GM19043 (cell line): ENCODE measurements around the gene TOX2.

Source experiments
- ATAC-seq: cut with Tn5 transposase; IDR thresholded peaks from one replicate; pipeline ENCODE4 v1.9.1; 2021; ENCODE audit warnings: low read depth; ENCODE audit not compliant: unreplicated experiment

The TOX2 gene

DNA sequence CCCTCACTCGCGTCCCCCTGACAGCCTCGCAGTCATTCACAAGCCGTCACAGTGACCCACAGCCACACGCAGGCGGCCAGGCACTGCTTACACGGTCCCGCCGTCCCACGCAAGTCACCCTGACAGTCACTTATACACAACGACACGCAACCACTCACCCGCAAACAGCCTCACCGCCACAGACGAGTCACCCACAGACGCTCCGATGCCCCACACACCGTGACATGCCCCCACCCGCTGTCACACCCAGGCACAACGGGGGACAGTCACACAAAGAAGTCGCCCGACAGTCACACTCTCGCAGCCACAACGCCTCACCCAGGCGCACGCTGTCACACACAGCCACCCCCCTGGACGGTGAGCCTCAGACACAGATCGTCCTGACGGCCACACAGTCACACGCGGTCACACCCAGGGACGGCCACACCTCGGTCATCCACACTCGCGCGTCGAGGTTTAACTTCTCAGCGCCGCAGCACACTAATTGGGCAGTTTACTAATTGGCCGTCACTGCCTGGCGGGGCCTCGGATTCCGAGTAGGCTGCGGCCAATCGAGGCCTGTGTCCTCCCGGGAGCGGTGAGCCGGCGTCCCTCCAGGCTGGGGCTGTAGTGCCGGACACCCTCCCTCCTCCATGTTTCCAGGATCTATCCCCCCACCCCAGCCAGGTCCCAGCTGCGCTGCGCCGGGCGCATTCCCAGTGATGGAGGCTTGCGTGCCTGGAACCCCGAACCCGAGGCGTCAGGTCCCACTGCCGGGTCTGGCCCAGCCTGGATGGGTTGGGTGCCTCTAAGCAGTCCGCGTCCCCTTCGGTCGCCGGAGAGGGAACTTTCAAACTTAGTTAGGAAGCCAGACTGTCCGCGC lies 790 bp downstream of the TOX2 start:
- no peak for ATAC-seq

DNA sequence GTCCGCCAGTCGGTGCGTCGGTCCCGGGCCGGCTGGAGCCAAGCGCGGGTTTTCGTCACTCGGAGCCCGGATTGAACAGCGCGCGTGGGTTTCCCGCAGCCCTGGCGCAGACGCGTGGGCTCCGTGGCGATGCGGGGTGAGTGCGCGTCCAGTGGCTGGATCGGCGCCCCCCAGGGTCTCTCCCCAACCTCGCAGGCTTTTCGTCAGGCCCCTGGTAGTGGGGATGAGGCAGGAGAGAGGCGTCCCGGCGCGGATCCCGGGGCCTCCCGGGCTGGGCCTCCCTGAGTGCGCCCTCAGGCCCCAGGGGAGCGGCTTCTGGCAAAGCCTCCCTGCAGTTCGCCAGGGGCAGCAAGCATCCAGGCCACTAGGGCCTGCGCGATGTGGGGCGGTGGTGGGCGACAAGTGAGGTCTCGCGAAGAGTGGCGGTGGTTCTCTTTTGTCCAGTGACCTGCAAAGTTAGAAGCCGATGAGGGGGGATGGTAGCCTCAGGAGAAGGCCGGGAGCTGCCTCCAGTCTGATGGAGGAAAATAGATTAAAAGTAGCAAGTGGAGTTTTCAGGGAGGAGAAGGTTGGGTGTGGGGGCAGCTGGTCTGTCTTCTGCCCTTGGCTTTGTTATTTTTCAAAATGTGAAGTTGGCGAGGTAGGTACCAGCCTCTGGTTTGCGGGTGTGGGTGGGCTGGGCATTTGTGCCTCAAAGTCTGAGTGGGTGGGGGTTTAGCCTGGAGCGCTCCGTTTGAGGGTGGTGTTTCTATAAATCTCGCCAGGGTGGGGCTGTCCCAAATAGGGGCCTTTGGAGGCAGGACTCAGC lies 1.6 kb downstream of the TOX2 start:
- no peak for ATAC-seq

DNA sequence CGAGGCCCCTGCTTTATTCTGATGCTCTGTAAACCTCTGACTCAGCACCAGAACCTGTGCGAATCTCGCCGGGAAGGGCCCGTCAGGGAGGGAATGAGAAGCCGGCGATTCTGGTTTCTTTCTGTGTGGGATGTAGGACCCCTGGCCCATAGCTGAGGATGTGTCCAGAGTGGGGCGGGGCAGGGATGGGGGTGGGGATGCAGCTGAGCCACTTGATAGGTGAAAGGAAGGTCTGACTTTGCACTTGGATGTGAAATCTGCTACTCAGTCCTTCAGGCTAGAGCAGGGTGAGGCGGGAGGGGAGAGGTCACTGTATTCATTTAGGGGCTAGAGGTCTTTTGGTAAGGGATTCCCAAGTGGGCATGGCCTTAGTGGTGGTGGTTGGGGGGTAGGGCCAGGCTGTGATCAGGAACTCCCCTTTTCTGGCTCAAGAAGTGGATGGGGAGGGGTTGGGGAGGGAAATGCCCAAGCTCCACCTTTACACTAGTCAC lies 2.3 kb downstream of the TOX2 start:
- no peak for ATAC-seq

DNA sequence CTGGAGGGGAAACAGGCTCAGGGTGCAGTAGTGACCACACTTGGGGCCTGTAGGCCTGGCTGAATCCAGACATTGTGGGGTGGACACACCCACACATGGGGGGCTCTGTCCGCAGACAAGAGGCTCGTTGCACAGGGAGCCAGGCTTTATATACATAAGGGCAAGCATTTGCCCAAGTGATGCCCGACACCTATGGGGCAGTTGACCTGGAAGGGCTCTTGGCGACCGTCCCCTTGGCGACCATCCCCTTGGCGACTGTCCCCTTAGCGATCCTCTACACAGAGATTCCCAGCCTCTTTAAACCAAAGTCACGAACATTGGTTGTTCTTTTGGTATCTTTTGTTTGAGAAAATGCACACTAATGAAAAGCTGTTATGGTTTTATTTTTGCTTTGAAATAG lies 2.7 kb downstream of the TOX2 start:
- ATAC-seq = no peak

DNA sequence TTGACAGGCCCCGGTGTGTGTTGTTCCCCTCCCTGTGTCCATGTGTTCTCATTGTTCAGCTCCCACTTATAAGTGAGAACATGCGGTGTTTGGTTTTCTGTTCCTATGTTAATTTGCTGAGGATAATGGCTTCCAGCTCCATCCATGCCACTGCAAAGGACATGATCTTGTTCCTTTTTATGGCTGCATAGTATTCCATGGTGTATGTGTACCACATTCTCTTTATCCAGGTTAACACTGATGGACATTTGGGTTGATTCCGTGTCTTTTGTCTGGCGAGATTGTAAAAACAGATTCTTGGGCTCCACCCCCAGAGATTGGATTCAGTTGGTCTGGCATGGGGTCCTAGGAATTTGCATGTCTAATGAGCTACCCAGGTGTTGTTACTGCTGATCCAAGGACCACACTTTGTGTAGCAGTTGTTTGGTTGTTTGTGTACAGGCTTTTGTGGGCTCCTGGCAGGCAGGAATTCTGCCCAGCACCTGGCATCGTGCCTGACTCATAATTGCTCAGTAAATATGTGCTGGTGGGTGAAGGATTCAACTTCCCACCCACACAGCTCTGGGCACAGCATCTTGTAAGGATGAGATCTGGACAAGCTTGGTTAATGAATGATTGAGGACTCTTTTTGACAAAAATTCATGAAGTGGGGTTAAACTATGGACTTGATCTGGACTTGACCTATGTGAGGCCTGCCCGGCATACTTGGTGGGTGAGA lies 5.2 kb downstream of the TOX2 start:
- ATAC-seq = no peak

DNA sequence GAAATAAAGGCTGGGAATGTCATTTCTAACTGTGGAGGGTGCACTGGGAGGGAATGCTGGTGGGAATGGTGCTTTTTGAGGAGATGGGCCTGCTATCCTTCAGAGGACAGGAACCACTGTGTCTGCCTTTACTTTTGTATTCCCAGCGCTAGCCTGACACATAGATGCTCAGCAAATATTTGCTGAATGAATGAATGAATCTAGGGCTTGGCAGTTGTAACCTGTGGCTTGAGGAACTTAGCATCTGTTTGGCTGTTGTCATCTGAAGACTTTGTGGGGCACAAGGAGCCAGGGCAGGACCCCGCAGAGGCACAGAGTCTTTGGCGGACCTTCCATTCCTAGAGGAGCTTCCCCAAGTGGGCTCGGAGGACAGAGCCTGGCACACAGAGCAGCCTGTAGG lies 6.1 kb downstream of the TOX2 start:
- ATAC-seq = no peak

DNA sequence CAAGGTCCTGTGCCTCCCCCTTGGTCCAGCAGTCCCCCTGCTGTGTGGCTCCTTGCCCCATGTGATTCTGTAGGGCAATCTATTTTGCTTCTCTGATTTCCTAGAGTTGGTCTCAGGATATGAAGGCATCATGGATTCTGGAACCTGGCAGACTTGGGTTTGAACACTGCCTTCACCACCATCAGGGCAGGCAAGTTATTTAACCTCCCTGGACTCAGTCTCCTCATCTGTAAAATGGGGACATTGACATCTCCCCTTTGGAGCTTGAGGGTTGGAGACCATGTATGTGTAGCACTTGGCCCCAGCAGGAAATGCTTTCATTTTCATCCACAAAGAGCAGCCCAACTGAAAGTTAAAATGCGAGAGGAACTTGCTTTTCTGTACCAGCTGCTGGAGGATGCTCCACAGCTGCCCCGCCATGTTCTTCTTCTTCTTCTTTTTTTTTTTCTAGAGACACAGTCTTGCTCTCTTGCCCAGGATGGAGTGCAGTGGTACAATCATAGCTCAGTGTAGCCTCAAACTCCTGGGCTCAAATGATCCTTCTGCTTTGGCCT lies 6.7 kb downstream of the TOX2 start:
- ATAC-seq = no peak

DNA sequence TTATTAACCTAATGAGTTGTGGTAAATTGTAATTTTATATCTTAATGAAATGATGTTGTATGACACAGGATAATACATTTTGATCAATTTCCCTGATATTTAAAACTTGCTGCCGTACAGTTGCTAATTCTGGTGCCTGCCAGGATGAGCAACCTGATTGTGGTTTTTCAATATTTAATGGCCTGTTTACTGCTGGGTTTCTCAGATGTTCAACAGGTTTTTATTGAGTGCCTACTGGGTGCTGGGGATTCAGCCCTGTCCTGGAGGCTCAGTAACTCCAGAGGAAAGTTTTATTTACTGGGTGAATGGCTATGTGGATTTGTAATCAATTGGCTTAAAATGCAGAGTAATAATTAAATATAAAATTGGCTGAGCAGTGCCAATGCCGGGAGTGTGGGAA lies 8.0 kb downstream of the TOX2 start:
- ATAC-seq = no peak

DNA sequence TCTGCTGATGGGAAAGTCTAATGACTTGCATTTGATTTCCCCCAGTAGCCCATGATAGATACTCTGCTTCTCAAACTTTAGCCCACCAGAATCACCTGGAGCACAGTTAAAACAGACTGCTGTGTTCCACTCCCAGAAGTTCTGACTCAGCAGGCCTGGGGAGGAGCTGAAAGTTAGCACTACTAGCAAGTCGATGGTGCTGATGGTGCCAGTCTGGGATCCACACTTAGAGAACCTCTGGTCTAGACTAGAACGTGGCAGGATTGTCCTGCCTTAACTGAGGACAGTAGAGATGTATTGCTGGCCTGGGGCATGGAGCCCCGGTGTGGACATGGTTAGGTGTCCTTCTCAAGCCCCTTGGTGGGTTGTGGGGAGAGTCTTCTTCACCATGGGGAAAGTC lies 8.7 kb downstream of the TOX2 start:
- ATAC-seq = no peak

DNA sequence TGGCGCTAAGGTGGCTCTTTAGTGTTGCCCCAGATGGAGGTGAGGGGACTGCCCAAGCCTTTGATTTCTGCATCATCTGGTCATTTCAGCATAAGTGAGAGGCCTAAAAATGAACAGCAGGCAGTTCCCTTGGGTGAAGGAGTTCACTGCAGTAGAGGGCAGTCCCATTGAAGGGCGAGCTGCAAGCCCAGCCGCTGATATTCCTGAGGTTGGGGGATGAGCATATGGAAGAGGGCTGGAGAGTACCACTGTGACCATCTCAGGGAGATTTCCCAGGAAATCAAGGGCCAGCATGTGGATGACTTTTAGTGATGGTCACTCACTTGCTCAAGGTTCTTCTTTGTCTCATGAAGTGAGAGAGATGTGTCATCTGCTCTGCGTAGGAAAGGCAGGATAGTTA lies 9.3 kb downstream of the TOX2 start:
- no peak for ATAC-seq

DNA sequence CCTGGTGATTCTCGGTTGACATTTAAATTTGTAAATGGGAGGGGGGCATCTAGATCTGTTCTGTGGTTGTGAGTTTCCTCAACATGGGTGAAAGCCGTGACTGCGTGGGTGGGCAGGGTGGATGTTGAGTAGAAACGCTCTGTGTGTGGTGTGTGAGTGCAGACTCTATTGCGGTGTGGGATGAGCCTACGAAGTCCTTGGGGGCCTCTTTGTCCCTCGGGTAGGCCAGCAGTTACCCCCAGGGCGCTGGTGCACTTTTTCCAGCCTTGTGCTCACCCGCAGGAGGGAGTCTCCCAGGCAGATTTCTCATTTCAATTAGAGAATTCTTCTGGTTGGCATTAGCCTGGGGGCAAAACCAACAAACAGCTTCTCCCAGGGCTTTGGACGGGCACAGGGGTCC lies 10.6 kb downstream of the TOX2 start:
- no peak for ATAC-seq

DNA sequence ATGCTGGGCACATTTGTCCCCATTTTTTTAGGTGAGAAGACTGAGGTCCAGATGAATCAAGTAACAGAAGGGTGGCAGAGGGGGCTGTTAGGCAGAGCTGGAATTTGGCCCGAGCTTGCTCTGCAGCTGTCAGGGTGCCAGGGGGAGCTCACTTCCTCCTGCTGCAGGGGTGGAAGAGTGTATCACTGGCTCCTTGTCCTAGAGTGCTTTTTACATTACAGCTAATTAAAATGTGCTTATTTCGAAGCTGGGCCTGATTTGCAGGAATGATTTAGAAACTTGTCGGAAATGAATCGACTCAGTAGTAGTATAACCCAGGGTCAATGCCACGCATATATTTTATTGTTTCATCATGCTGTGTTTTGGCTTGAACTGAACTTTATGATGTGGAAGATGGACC lies 11.1 kb downstream of the TOX2 start:
- no peak for ATAC-seq

DNA sequence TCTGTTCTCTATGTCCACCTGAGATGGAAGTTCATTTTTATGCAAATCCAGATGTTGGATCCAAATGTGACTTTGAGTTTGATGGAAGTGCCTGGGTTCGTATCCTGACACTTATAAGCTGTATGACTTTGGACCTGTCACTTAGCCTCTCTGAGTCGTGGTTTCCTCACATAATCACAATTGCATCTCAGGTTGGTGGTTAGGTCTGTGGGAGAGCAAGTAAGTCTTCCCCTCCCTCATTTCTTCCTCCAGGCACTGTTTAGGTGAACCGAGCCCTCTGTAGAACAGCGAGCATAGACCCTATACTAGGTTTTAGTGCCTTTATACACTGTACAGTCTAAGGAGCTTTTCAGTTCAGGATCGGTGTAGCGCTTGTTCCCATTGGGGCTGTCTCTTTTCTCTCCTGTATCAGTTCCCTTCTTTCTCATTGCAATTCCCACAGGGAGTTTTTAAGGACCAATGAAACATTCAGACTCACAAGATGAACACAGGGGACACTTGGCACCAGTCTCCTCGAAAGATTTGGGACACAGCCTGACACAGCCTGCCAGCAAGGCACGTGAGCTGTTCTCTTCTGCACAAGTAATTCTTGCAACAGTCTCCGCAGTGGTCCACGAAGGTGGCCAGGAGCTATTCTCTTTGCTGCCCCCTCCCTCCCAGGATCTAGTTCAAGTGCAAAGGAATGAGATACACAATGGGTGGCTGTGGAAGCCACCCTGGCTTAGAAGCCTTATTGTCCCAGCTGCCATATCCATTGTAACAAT lies 11.8 kb downstream of the TOX2 start:
- no peak for ATAC-seq

DNA sequence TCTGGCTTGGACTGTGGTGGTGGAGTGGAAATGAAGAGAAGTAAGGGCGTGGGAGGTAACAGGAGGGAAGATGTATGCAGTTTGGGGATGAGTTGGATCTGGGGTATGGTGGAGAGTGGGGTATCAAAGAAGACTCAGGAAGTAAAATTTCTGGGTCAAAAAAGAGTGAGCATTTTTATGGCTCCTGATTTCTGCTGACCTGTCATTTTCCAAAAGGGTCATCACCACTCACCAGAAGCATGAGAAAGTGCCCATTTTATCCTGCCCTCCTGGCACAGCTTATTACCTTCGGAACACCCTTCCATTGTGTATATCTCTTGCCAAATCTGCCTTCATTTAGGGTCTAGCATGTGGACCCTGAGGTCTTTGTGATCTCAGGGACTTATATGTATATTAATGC lies 17.3 kb downstream of the TOX2 start:
- ATAC-seq = no peak

DNA sequence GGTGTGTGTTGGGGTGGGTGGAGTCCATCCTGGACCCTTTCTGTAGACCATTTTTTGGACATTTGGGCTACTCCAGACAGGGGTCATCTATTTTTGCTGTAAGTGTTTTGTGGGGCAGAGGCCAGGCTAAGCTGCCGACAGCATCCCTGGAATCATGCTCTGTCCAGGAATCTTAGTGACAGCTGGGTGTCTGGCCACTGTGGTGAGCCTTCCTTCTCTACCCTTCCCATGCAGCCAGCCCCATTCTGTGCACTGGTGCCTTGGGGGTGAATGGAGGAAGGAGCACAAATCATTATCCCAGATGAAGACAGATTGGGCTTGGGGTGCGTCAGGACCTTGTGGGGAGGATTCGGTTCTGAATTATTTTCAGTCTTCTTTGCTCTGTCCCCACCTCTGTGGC lies 20.2 kb downstream of the TOX2 start:
- no peak for ATAC-seq

DNA sequence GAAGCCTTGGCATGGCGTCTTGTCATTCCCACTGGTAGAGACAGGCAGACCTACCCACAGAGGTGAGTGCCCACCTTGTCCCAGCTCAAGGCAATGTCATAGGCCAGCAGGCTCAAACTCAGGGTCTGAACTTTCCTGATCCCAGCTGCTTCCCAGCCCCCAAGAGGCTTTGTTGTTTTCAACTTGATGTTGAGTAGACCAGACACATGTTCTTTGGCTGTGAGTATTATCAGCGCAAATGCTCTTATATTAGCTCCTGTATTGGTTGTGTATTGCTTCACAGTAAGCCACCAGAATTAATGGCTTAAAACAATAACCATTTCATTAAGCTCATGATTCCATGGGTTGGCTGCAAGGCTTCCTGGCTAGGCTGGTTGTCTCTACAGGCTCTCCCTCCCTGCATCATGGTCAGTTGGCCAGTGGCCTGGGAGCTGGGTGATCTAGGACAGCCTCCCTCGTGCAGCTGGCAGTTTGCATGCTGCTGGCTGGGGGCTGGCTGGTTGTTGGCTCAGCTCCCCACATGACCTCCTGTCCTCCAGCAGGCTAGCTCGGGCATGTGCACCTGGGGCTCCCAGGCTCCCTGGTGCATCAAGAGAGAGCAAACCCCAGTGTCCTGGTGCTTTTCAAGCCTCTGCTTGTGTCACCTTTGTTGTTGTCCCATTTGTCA lies 21.6 kb downstream of the TOX2 start:
- no peak for ATAC-seq

DNA sequence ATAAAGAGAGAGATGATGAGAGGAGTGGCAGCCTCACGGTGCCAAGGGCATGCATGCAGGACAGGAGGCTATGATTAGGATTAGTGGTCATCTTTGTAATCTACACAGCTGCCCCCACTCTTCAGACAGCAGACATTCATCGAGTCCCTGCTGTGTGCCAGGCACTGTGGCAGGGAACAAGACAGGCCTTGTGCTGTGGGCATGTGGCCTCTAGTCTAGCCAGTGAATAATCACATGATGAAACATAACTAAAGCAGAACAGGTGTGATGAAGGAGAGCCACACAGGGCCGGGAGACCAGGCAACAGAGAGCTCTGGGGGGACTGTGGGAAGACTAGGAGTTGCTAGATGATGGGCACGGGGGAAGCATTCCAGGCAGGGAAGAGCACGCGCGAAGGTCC lies 22.2 kb downstream of the TOX2 start:
- ATAC-seq = no peak

DNA sequence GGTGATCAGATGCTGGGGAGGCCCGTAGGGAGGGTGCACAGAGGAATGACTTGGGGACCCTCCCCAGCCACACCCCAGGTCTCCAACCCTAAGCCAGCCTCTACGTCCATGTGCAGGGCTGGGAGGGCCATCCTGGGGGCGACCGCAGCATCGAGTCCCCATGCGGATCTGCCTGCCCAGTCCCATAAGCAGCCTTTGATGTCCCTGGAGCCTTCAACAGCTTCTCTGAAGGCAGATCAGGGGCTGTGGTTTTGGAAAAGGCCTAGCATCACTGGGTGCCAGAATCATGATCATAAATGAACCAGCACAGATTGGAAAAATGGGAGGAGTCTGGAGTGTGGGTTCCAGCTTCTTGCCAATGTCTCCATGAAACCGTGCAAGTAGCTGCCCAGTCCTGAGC lies 22.9 kb downstream of the TOX2 start:
- no peak for ATAC-seq

DNA sequence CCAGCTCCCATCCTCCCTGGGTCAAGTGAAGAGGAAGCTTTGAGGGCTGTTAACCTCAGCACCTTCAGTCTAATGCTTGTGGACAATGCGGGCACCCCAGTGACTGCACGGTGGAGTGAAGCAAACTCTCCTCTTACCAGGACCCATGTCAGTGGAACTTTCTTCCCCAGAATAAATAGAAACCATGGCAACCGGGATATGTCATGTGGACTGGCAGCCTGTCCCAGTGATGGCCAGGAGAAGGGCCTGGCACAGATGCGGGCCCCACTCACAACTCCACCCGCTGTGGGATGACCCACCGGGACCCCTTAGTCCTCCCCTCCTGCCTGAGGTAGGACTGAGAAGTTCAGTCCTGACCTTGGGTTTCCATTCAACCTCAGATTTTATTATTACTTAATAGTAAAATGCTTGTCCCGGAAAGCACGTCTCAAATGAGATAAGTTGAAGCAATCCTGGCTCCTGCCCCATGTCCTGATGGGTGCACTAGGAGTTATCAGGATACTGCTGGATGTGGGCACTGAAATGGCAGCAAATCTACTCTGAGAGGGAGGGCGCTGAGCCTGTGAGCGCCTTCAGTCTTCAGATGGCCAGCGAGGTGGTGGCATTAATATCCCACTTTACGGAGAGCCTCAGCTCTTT lies 23.5 kb downstream of the TOX2 start:
- ATAC-seq = no peak
